Putamen (tissue), 1 donor: Measurements from ENCODE around the gene AXIN2.

Source experiments
- DNase-seq: peaks from one replicate; pipeline ENCODE4 v3.0.0-alpha.2; 2016; ENCODE audit warnings: low spot score

The AXIN2 gene

DNA sequence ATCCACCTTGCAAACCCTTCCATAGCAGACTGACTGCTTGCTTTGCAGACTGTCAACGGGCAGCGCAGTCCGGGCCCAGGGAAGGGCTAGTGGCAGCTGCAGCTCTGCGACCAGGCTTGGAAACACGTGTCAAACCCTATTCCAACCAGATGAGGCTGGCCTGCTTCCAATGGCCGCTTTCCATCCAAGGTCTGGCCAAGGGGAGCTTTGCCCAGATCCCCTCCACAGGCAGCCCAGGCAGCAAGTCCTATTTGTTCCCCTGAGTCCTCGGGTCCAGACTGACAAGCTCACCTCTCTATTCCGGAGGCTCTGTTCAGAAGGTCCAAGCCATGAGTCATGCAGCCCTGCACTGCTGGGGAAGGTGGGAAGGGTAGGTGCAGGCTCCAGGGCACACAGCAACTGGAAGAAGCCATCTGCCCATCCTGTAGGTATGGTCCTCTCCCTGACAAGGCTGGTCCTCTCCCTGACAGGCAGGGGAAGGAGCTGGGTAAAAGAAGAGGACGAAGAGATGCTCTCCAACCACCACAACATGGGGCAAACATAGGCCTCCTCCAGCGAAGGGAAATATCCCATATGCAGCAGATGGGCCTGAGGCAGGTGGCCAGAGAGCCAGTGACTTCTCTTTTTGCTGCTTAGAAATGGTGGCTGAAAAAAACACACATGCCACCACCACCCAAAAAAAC is 22.6 kb upstream of the AXIN2 start:
- no peak for DNase-seq

DNA sequence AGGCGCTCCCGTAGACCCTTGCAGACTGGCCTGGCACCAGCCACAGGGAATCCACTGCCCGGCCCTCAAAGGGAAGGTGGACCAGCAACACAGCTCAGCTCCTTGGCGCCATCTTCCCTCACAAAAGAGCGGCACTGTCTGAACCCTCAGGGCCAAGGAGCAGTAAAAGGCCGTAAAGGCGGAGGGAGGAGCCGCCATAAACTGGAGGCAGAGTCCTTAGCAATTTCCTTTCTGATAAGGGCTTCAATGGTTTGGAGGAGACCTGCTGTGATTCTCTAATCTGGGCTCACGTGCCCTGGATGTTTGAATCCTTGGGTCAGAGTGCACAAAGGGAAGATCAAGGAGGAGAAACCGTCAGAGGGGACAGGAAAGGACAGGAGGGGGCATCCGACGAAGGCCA is 15.5 kb upstream of the AXIN2 start:
- DNase-seq = no peak

DNA sequence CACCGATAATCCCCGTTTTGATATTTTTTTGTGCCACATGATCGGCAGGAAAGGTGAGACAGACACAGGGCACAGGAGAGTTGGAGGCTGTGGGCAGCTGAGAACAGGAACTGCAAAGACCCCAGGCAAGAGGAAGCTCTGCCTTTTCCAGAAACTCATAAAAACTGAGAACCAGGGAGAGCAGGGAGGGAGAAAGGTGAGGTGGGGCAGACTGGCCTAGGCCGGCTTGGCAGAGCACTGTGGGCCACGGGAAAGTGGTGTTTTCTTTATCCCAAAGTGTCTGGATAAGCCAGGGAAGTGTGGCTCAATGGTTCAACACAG is 11.8 kb upstream of the AXIN2 start:
- no peak for DNase-seq

DNA sequence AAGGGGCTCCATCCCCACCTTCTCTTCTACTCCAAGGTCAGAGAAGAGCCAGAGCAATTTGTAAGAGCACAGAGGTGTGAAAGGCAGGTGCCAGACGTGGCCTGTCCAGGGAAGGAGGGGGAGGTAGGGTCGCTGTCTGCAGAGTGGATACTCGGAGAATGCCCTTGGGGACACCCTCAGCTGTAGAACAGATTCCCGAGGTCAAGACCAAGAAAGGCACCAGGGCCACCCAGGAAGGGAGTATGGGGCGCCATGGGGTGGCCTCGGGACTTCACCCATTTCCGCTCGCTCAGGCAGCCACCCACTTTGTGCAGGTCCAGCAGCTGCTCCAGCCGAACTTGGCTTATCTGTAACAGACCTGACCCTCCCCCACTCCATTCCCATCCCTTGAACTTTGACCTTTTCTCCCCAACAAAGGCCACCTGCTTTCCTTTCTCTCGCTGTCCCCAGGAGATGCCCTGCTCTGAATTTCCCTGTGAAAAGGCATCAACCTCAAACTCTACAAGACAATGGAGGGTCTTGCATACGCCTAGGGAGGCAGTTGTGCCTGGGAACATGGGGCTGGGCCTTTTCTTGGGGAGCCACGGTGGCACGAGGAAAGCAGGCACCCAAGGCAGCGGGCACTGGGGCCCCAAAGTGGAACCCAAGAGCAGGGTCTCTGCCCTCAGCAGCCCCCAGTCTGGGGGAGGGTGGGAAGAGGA is 11.3 kb upstream of the AXIN2 start:
- DNase-seq = no peak

DNA sequence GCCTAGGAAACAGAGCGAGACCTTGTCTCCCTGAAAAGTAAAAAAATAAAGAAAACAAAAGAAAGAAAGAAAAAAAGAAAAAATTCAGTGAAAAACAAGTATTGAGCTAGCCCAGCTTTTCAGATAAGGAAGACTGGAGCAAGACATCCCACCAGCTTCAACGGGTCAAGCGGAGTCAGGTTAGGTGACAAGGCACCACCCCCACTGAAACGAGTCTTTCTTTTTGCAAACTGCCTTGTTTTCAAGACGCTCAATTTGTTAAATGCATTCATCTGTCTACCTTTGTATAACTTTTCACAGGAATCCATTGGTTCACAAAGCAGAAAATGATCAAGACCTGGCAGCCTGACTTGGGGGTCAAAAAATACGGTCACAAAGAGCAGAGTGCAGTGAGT is 10.7 kb upstream of the AXIN2 start:
- DNase-seq = no peak

DNA sequence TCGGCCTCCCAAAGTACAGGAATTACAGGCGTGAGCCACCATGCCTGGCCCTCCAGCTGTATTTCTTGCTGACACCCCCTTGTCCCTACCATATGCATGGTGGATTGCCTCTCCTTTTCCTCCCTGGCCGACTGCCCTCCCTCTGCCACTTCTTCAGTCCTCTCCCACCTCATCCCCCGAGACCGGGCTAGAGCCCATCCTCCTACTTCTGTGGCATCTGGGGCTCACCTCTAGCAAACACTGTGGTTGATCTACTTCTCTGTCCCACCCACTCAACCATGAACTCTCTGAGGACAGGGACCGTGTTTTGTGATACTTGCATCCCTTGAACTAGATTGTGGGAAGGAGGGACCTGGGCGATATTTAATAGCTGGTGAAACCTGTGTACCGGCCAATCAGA is 7.5 kb upstream of the AXIN2 start:
- DNase-seq = no peak

DNA sequence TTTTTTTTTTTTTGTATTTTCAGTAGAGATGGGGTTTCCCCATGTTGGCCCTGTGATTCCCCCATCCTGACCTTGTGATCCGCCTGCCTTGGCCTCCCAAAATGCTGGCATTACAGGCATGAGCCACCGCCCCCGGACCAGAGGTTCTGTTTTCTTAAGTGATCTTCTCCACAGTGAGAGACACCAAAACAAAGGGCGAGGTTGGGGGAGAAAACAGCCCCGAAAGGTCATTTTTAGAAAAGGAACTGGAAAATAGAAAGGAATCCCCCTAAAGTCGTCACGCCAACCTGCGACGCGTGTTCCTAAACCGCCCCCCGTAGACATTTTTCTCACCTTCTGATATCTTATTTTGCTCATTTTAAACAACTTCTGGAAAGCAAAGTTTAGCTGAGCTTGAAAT is 6.1 kb upstream of the AXIN2 start:
- no peak for DNase-seq

DNA sequence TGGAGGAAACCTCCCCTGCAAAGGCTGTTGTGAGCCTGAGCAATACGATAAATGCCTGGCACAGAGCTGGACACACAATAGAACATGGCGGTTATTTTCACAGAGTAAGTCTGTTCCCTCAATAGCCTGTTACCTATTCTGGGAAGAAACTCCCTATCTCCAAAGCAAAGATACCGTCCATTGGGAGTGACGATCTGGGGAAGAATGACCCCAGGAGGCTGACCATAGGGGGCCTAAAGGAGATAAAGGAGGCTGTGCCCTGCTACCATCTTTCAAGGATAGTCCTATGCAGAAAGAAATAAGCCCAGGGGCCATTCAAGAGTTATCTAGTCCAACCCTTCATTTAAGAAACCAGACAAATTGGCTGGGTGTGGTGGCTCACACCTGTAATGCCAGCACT is 4.1 kb upstream of the AXIN2 start:
- no peak for DNase-seq

DNA sequence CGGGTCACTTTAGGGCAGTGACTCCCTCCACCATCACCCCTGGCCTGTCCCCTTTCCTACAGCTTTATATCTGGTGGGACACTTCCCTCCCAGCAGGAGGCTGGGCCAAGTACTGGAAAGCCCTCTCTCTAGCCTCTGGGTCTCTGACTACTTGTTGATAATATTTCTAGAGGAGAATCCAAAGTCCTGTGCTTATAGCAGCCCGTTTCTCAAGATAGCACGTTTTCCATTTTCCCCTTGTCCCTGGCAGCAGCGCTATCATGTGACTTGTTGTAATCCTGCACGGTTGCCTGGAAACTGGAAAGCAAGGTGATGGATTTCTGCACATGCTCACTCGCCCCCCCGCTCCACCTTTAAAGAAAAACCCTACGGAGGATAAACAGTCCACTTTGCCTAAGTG is 3.3 kb upstream of the AXIN2 start:
- peak; percentile 50 for DNase-seq

DNA sequence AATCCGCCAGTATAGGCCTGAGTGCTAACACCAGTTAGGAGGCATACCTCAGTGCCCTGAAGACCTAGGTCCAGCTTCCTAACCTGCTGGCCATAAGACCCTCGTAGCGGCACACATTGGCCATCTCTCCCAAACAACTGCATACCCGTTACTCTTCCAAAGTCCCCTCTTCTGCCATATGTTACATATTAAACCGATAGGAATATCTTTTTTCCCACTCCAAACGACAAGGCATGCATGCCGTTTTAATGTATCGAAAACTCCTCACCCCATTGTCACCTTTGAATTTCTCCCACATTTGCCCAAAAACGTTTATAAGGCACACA is 721 bp upstream of the AXIN2 start:
- DNase-seq = no peak

DNA sequence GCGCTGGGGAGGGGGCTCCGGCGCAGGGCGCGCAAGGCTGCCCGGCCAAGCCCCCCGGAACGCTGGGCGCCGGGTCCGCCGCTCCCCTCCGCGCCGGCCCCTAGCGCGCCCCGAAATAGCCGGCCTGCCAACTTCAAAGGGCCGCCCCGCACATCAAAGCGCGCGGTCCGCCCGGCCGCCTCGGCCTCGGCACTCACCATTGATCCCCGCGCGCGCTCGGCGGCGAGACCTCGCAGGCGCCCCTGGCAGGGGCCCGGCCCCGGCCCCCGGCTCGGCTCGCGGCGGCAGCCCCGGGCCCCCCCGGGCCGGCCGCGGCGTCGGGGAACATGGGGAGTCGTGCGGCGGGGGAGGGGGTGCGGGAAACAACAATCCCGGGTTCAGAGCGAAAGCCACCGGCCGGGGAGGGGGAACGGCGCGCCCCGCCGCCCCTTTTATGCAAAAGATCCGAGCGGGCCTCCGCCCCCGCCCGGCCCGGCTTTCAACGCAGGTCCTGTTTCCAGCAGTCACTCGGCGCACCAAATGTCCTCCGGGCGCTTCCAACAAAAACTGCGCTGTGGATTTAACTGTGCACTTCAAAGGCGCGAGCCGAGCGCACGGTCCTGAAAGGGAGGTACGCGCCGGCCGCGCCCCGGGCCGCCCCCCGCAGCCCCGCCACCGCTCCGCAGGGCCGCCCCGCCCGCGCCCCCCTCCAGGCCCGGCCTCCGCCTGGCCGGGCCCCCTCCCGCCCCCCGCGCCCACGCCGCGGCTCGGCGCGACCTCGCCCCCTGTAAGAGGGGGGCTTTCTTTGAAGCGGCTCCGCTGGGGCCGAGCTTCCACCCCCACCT is 608 bp downstream of the AXIN2 start:
- peak; percentile 77 for DNase-seq

DNA sequence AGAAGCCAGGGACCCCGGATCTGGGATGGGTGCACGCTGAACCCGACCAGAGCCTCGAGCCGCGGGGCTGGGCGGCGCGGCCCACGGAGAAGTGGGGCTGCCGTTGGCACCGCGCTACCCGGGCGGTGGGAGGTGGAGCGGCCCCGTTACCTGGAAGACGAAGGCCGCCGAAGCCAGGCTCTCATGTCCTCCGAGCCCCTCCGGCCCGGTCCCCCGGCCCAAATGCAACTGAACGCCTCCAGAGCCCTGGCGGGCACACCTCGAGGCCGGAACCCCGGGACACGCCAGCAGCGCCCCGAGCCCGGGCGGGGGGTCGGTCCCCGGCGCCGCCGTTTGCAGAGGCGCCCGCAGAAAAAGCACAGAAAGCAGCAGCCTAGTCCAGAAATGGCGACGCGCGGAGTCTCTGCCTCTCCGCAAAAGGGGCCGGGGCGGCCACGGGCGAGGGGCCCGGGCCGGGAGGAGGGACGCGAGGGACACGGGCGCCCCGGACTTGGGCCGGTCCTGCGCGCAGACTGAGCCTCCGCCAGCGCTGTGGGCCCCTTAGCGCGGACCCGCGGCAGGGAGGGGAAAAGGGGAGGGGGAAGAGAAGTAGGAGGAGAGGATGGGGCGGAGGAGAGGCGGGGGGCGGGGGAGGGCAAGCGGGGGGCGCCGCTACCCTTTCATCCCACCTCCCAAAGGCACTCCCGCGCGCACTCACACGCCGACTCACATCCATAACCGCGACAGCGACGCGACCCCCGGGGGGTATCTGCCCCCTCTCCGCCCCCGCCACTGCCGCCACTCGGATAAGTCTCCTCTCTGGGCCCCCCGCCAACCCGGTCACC is 1.4 kb downstream of the AXIN2 start:
- no peak for DNase-seq

DNA sequence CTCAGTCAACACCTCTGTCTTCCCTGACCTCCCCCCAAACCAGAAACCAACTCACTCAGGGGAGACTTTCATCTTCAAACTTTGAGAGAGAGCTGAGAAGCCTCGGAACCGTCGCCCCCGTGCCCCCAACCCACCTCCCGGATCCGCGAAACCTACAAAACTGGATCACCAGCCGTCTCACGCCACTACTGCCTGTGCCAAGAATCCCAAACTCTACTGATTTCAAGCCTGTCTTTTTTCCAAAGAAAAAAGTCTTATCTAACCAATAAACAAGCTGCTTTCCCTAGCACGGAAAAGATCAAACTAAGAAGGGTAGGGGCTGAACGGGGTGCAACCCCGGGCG is 2.0 kb downstream of the AXIN2 start:
- no peak for DNase-seq

DNA sequence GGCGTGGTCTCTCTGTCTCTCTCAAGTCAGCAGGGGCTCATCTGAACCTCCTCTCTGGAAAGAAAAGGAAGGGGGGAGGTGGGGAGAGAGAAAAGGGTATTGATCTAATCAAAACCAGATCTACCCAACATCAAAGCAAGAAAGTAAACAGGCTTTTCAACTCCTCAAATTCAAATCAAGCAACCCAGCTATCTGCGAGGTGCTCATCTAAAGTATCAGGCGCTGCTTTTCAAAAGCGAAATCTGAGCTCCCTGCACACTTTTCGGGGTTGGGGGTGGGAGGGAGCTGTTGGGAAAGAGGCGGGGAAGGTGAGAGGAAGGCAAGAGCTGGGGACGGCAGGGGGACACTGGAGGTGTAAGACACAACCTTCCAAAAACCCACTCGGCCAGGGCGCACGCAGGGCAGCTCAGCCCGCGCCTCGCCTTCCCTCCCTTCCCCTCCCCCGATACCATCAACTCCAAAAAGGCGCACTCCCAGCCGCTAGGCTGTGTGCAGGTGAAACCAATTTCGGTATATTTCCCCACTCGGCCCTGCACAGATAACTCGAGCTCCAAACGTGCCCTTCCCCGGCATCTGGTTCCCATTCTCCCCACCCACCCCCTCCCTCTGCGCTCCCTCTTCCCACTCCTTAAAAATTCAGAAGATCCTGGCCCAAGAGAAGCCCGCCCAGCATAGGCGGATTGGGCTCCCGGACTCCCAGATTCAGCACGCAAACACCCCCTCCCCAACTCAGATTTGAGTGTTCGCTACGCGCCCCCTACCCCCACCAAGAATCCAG is 2.6 kb downstream of the AXIN2 start:
- no peak for DNase-seq

DNA sequence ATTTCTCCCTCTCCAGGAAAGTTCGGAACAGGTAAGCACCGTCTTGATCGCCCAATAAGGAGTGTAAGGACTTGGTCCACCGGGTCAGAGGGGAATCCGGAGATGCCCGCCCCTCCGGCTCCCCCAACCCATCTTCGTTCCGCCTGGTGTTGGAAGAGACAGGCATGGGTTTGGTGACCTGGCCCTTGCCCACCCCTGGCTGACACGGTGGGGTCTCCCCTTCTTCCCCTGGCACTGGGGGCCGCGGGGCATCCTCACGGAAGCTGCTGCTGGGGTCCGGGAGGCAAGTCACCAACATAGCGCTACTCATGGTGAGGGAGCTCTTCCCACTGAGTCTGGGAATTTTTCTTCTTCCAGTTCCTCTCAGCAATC is 3.2 kb downstream of the AXIN2 start:
- no peak for DNase-seq

DNA sequence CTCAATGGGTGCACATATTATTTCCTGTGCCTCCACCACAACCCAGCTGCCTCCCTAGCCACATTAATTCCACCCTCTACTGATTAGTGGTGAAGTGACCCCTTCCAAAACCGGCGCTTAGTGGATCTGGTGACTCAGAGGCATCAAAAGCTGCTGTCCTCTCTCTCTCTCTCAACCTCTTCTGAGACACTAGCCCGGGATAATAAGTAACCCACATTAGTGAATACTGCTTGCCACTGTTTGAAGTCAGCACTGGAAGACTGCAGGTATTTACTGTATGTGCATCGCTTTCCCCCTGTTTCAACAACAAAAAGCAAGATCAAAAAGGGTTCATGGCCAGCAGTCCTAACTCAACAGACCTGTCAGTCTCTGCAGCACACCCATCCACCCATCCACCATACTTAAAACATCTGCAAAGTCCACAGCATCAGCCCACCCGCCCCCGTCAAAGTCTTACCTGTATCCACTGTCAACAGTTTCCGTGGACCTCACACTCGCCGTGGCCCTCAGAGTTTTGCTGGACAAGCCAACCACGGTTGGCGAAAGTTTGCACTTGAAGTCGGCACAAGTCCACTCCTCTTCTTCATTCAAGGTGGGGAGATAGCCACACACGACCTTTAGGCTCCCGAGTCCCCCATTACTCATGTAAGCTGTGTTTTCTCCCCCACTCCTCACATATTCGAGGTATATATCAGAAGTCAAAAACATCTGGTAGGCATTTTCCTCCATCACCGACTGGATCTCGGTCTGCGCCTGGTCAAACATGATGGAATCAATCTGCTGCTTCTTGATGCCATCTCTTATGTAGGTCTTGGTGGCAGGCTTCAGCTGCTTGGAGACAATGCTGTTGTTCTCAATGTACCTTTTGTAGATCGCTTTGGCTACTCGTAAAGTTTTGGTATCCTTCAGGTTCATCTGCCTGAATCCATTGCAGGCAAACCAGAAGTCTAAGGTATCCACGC is 3.8 kb downstream of the AXIN2 start:
- no peak for DNase-seq

DNA sequence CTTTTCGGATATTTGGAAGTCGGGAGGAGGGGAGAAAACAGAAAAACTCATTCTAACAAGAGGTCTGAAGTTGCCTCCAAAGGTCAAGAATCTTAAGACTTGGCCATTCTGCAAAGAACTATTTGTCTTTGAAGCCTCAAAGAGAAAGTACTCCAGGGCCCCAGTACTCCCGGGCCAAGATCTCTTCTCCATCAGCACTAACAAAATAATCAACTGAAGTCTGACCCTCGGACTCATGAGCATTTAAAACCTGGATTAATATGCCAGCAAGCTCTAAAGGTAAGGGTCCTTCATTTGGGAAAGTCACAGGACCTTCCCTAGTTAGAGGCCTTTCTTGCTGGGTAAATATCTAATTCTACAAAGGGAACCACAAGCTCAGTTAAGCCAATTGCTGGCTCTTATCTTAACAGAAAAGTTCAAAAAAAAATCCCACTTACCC is 4.5 kb downstream of the AXIN2 start:
- no peak for DNase-seq

DNA sequence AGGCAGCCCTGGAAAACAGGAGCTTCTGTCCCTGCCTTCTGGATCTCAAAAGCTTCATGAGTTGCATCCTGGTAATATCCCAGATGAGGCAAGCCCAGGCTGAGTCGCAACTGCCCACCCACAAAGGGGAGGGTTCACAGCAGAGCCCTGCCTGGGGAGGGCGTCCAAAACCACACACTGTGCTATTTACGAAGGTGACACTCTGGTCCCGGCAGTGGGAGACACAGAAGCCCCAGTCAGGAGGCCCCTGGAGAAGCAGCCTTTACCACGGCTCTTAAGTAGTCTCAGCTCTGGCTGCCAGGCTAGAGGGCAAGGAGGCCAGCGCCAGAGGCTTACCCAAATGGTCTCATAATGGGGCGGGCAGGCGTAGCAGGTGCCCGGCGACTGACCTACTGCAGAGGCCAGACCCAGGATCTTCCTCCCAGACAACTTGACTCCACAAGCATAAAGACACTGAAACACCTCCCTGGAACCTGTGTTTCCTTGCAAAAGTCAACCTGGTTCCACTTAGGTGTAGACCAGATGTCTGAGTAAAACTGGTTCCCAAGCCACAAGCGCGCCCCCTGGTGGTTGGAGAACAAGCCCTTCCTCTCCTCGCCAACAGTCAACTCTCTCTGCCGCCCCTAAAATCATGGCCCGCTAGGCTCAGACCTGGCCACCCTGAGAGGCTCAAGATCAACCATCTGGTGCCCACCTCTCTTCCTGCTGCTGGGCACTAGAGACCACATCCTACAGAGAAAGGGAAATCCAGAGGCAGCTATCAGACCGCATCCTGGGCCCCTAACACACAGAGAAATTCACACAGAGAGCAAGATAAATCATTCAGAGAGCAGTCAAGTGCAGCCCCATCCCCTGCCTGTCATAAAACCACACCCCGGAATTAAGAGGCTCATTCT is 5.2 kb downstream of the AXIN2 start:
- DNase-seq = peak; percentile 70

DNA sequence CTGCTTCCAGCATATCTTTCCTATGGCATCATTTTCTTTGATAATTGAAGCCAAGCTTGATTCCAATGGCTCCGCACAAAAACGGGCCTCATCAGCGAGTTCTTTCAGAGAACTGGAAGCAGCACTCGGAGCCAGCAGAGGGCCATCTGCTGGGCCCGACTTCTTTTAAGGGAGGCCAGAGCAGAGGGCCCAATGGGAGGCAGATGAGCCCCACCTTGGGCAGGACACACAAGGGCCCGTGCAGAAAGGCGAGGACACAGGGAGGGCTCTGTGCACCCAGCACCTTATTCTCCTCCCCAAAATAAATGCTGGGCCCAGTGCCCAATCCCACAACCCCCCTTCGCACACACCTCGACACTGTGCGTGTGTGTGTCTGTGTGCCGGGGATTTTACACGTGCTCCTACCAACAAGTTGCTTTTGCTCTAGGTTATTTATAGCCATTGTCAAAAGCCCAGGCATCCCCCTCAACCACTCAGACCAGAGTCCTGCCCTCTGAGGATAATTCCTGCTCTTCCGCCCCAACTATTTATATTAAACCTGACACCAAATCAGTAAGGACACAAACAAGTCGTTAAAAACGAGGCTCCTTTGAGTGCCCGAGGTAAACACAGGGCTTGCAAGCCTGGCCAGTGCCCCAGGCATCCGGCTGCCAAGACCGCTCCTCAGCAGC is 6.8 kb downstream of the AXIN2 start:
- no peak for DNase-seq
